ENCODE results near the gene EXOC4. TPM values are rescaled to one million over a fixed set of nuclear protein-coding genes. Genes with fewer than 3 reads are reported as not detected.

EXOC4 gene
- total and polyA plus RNA-seq, 7 donors = 7.6 to 63.0 (median 29.1) TPM

- Histone ChIP-seq H3K27me3 (ENCODE audit: insufficient read depth in 3 of 3, low read length in 2 of 3) (no peaks in the 10 kb centered on the region), H3K36me3 (ENCODE audit: insufficient read depth in 1 of 2, low read depth in 1 of 2) (peaks cover 0 to 21% of the 10 kb centered on the region in 2 donors), H3K4me3 (no peak overlapping the region), H3K9me3 (no peaks in the 10 kb centered on the region), H3K4me1 (no peaks in the 10 kb centered on the region), H3K27ac (no peak overlapping the region)
- no peak for ATAC-seq
- 87 to 97% (median 92%) methylated on average over 1 of the region's 1 CpG for WGBS, 3 donors
- no peak for DNase-seq
- TF ChIP-seq CTCF (IDR thresholded peaks at IDR 0.05) = no peak
- intact Hi-C loops (cut with DNase I) = no loop called here
These were observed 687.5 kb downstream of the EXOC4 start for GRCh38 chr7:133940368-133940767.

- H3K4me1 ChIP-seq = no peaks in the 10 kb centered on the region
- no peak overlapping the region for H3K27ac ChIP-seq
- no peak for TF ChIP-seq CTCF (IDR thresholded peaks at IDR 0.05)
- H3K9me3 ChIP-seq = no peaks in the 10 kb centered on the region
- ATAC-seq (no peak), DNase-seq (no peak)
- intact Hi-C loops (cut with DNase I) = no loop called here
- H3K36me3 ChIP-seq (ENCODE audit: insufficient read depth in 1 of 2, low read depth in 1 of 2) = peaks cover 0 to 21% of the 10 kb centered on the region in 2 donors
- no peaks in the 10 kb centered on the region for H3K27me3 ChIP-seq (ENCODE audit: insufficient read depth in 3 of 3, low read length in 2 of 3)
- no peak overlapping the region for H3K4me3 ChIP-seq
- 63 to 82% (median 73%) methylated on average over 2 of the region's 2 CpGs for WGBS, 3 donors
These were observed 688.6 kb downstream of the EXOC4 start for GRCh38 chr7:133941496-133941895.

- DNase-seq = no peak
- Histone ChIP-seq H3K9me3 (no peaks in the 10 kb centered on the region), H3K27ac (no peak overlapping the region), H3K4me3 (no peak overlapping the region), H3K36me3 (ENCODE audit: insufficient read depth in 1 of 2, low read depth in 1 of 2) (peaks cover 0 to 7% of the 10 kb centered on the region in 2 donors), H3K27me3 (ENCODE audit: insufficient read depth in 3 of 3, low read length in 2 of 3) (no peaks in the 10 kb centered on the region), H3K4me1 (no peaks in the 10 kb centered on the region)
- no peak for TF ChIP-seq CTCF (IDR thresholded peaks at IDR 0.05)
- ATAC-seq = no peak
- WGBS, 3 donors = 63 to 83% (median 69%) methylated on average over 5 of the region's 5 CpGs
- intact Hi-C loops (cut with DNase I) = no loop called here
These were observed 692.6 kb downstream of the EXOC4 start for GRCh38 chr7:133945497-133945896.

GRCh38 chr7:133947458-133948254, 694.8 kb downstream of the EXOC4 start:
- TF ChIP-seq CTCF (IDR thresholded peaks at IDR 0.05) = no peak
- 89 to 93% (median 93%) methylated on average over 6 of the region's 6 CpGs for WGBS, 3 donors
- Histone ChIP-seq H3K4me3 (no peak overlapping the region), H3K27me3 (ENCODE audit: insufficient read depth in 3 of 3, low read length in 2 of 3) (no peaks in the 10 kb centered on the region), H3K4me1 (no peaks in the 10 kb centered on the region), H3K9me3 (no peaks in the 10 kb centered on the region), H3K27ac (no peak overlapping the region), H3K36me3 (ENCODE audit: insufficient read depth in 1 of 2, low read depth in 1 of 2) (no peaks in the 10 kb centered on the region)
- no peak for DNase-seq
- ATAC-seq = no peak
- intact Hi-C loops (cut with DNase I) = no loop called here

- Histone ChIP-seq H3K27me3 (ENCODE audit: insufficient read depth in 3 of 3, low read length in 2 of 3) (no peaks in the 10 kb centered on the region), H3K4me3 (no peak overlapping the region), H3K4me1 (no peaks in the 10 kb centered on the region), H3K9me3 (no peaks in the 10 kb centered on the region), H3K27ac (no peak overlapping the region), H3K36me3 (ENCODE audit: insufficient read depth in 1 of 2, low read depth in 1 of 2) (no peaks in the 10 kb centered on the region)
- no peak for ATAC-seq
- DNase-seq = no peak
- WGBS, 3 donors = 91 to 93% (median 93%) methylated on average over 6 of the region's 6 CpGs
- TF ChIP-seq CTCF (IDR thresholded peaks at IDR 0.05) = no peak
- intact Hi-C loops (cut with DNase I) = no loop called here
These were observed 695.7 kb downstream of the EXOC4 start for GRCh38 chr7:133948588-133948987.
